Stimulated activated CD4-positive, alpha-beta T cell treated with anti-CD3 and anti-CD28 coated beads, Interleukin-2, amount 100 ng/mL, for 48 hours (primary cell): ENCODE measurements around the gene H2AZ2.
"Not testable (repeated sequence)": the region's sequence is repeated elsewhere in the genome, so short reads cannot be mapped to it uniquely, and the experiment has no call there.

Source experiments
- DNase-seq, 2 donors: peaks; one replicate each; pipeline ENCODE4 v3.0.0-alpha.2; 2020

Gene H2AZ2

GRCh38 chr7:44811093-44811492, 36.8 kb downstream of the H2AZ2 start:
- DNase-seq, result no peak

GRCh38 chr7:44808914-44809393, 38.9 kb downstream of the H2AZ2 start:
- DNase-seq, result no peak

GRCh38 chr7:44805950-44806349, 41.9 kb downstream of the H2AZ2 start:
- no peak for DNase-seq

GRCh38 chr7:44803828-44804519, 43.9 kb downstream of the H2AZ2 start:
- DNase-seq, result not testable (repeated sequence)

- no peak for DNase-seq
Observed at GRCh38 chr7:44802418-44803025, 45.4 kb downstream of the H2AZ2 start.

GRCh38 chr7:44801890-44802289, 46.0 kb downstream of the H2AZ2 start:
- DNase-seq, result no peak

GRCh38 chr7:44799939-44800338, 47.9 kb downstream of the H2AZ2 start:
- DNase-seq, result no peak

- no peak for DNase-seq
Observed at GRCh38 chr7:44798649-44799305, 49.1 kb downstream of the H2AZ2 start.

- peak; percentile 76 to 77 for DNase-seq
Observed at GRCh38 chr7:44797329-44798258, 50.3 kb downstream of the H2AZ2 start.

GRCh38 chr7:44796504-44797328, 51.2 kb downstream of the H2AZ2 start, which contains the start of gene PPIA:
Gene PPIA, plus strand, starts transcription at chr7:44796681. Its CDS starts 44 bp downstream, at chr7:44796725.
- peak; percentile 98 to 99 for DNase-seq

- DNase-seq, result no peak
Observed at GRCh38 chr7:44796034-44796503, 51.8 kb downstream of the H2AZ2 start.

GRCh38 chr7:44794331-44794730, 53.6 kb downstream of the H2AZ2 start:
- DNase-seq, result no peak

- DNase-seq, result no peak
Observed at GRCh38 chr7:44793919-44794318, 54.0 kb downstream of the H2AZ2 start.

- DNase-seq, result no peak
Observed at GRCh38 chr7:44791278-44792219, 56.3 kb downstream of the H2AZ2 start.

- no peak for DNase-seq
Observed at GRCh38 chr7:44789990-44790389, 57.9 kb downstream of the H2AZ2 start.

- DNase-seq, result no peak
Observed at GRCh38 chr7:44787762-44788161, 60.1 kb downstream of the H2AZ2 start.

GRCh38 chr7:44787041-44787440, 60.8 kb downstream of the H2AZ2 start:
- no peak for DNase-seq

- DNase-seq, result not testable (repeated sequence)
Observed at GRCh38 chr7:44785218-44785617, 62.7 kb downstream of the H2AZ2 start.

- DNase-seq, result no peak
Observed at GRCh38 chr7:44784364-44784763, 63.5 kb downstream of the H2AZ2 start.

- DNase-seq, result no peak
Observed at GRCh38 chr7:44783407-44783806, 64.5 kb downstream of the H2AZ2 start.

- DNase-seq, result no peak
Observed at GRCh38 chr7:44782460-44782859, 65.4 kb downstream of the H2AZ2 start.
